Activated CD8-positive, alpha-beta memory T cell treated with anti-CD3 and anti-CD28 coated beads for 1 hour (primary cell): ENCODE measurements around the gene SPATA7.

Source experiments
- DNase-seq, 2 donors: peaks; one replicate each; pipeline ENCODE4 v3.0.0-alpha.2; 2020; ENCODE audit warnings: low read depth in 1 of 2; ENCODE audit errors: extremely low read depth in 1 of 2

Gene SPATA7

GRCh38 chr14:88479574-88479987 is 94.1 kb downstream of the SPATA7 start:
- no peak for DNase-seq

- no peak for DNase-seq
Observed at GRCh38 chr14:88481059-88481458, 95.6 kb downstream of the SPATA7 start.

- no peak for DNase-seq
Observed at GRCh38 chr14:88481794-88482193, 96.3 kb downstream of the SPATA7 start.

GRCh38 chr14:88482524-88482923 is 97.1 kb downstream of the SPATA7 start:
- DNase-seq, result no peak
